GM23338 (cell line): ENCODE results near the gene MBD5. TPM values are rescaled to one million over a fixed set of nuclear protein-coding genes. Genes with fewer than 3 reads are reported as not detected.
"Not testable (repeated sequence)": the region's sequence is repeated elsewhere in the genome, so short reads cannot be mapped to it uniquely, and the experiment has no call there.

Experiments
- ATAC-seq: fragments of 200-7000 bp; cut with Tn5 transposase; 3 replicates; pipeline ENCODE4 v1.9.1; 2020
- DNase-seq: peaks from one replicate; pipeline ENCODE4 v3.0.0-alpha.2; 2015; ENCODE audit warnings: low spot score
- H2AFZ ChIP-seq: fragments of 200-600 bp; sonication (generic); 2 replicates; pipeline ENCODE4 v1.8.0; 2016; ENCODE audit warnings: antibody characterized with exemption, mild to moderate bottlenecking, moderate library complexity
- H3F3A ChIP-seq: fragments of 200-600 bp; sonication (generic); replicated peaks from 2 replicates; pipeline ENCODE4 v1.8.0; 2017; ENCODE audit warnings: antibody characterized with exemption, mixed run types, low read depth
- H3K27ac ChIP-seq: fragments of 200-600 bp; sonication (generic); 2 replicates; pipeline ENCODE4 v1.6.1; 2016; ENCODE audit warnings: low read depth
- H3K27me3 ChIP-seq: fragments of 200-600 bp; sonication (generic); 2 replicates; pipeline ENCODE4 v1.8.0; 2016; ENCODE audit warnings: mild to moderate bottlenecking, mixed run types, moderate library complexity; ENCODE audit not compliant: insufficient read depth
- H3K36me3 ChIP-seq: fragments of 200-600 bp; sonication (generic); 2 replicates; pipeline ENCODE4 v1.8.0; 2016; ENCODE audit warnings: mild to moderate bottlenecking; ENCODE audit not compliant: insufficient read depth
- H3K4me1 ChIP-seq: fragments of 200-600 bp; sonication (generic); 2 replicates; pipeline ENCODE4 v1.8.0; 2016; ENCODE audit warnings: mild to moderate bottlenecking, moderate library complexity; ENCODE audit not compliant: insufficient read depth
- H3K4me2 ChIP-seq: fragments of 200-600 bp; sonication (generic); 2 replicates; pipeline ENCODE4 v1.7.1; 2017; ENCODE audit warnings: mixed run types
- H3K4me3 ChIP-seq: fragments of 200-600 bp; sonication (generic); 2 replicates; pipeline ENCODE4 v1.6.1; 2016; ENCODE audit warnings: mixed run types
- H3K79me2 ChIP-seq: fragments of 200-600 bp; sonication (generic); replicated peaks from 2 replicates; pipeline ENCODE4 v1.8.0; 2017; ENCODE audit warnings: mild to moderate bottlenecking; ENCODE audit not compliant: insufficient read depth
- H3K9me2 ChIP-seq: fragments of 200-600 bp; sonication (generic); 2 replicates; pipeline ENCODE4 v1.8.0; 2017; ENCODE audit not compliant: insufficient read depth
- H4K20me1 ChIP-seq: fragments of 200-600 bp; sonication (generic); replicated peaks from 2 replicates; pipeline ENCODE4 v1.8.0; 2017; ENCODE audit warnings: mild to moderate bottlenecking; ENCODE audit not compliant: insufficient read depth
- H3K27ac Mint-ChIP-seq: 2 replicates; pipeline ENCODE4 v1.8.0; 2020; ENCODE audit warnings: inconsistent platforms, mild to moderate bottlenecking, moderate library complexity, mixed read lengths
- H3K27me3 Mint-ChIP-seq: 3 replicates; pipeline ENCODE4 v1.8.0; 2022; ENCODE audit warnings: low read depth, mild to moderate bottlenecking, moderate library complexity, mixed read lengths, inconsistent platforms; ENCODE audit not compliant: insufficient read depth, poor library complexity
- H3K36me3 Mint-ChIP-seq: 3 replicates; pipeline ENCODE4 v1.8.0; 2021; ENCODE audit warnings: low read depth, mild to moderate bottlenecking, inconsistent platforms, moderate library complexity, mixed read lengths
- H3K4me1 Mint-ChIP-seq: 3 replicates; pipeline ENCODE4 v1.8.0; 2020; ENCODE audit warnings: mild to moderate bottlenecking, inconsistent platforms, mixed read lengths
- H3K4me3 Mint-ChIP-seq: 3 replicates; pipeline ENCODE4 v1.8.0; 2021; ENCODE audit warnings: moderate library complexity, mild to moderate bottlenecking, inconsistent platforms, mixed read lengths
- H3K9me3 Mint-ChIP-seq: 3 replicates; pipeline ENCODE4 v1.8.0; 2020; ENCODE audit warnings: moderate library complexity, mild to moderate bottlenecking, inconsistent platforms, mixed read lengths
- CREB1 ChIP-seq: fragments of 250-450 bp; sonication (Bioruptor Pico); IDR thresholded peaks from 2 replicates; pipeline ENCODE4 v1.5.0; 2020; ENCODE audit warnings: low read depth, mild to moderate bottlenecking, moderate library complexity
- CTCF ChIP-seq, 2 experiments: fragments of 200-600 bp in 1 of 2; sonication (generic) in 1 of 2; conservative IDR thresholded peaks; 2 replicates each; pipeline versions ENCODE4 v1.5.1 to v1.6.1; 2016 to 2017; ENCODE audit warnings: antibody characterized with exemption in 2 of 2, low read depth in 2 of 2, mild to moderate bottlenecking in 2 of 2, moderate library complexity in 1 of 2
- NANOG ChIP-seq: IDR thresholded peaks from 2 replicates; pipeline ENCODE4 v1.6.1; 2016; ENCODE audit warnings: antibody characterized with exemption, borderline replicate concordance
- REST ChIP-seq: IDR thresholded peaks from one replicate; pipeline ENCODE4 v1.6.1; 2018; ENCODE audit warnings: antibody characterized with exemption; ENCODE audit not compliant: unreplicated experiment
- ZNF462 ChIP-seq: fragments of 250-450 bp; sonication (Bioruptor Pico); IDR thresholded peaks from 2 replicates; pipeline ENCODE4 v1.5.0; 2020; ENCODE audit warnings: mild to moderate bottlenecking, moderate library complexity
- polyA plus RNA-seq: library from polyadenylated mRNA; unstranded; fragments of >200 nt; fragmentation: Nextera tagmentation; extraction: Ambion mirVana; gene quantifications from 2 replicates; pipeline ENCODE4 v1.2.1, GENCODE V29; 2016
- total RNA-seq: library from RNA; depleted of rRNA; stranded (reverse); fragments of >200 nt; shearing (Covaris generic); gene quantifications from 2 replicates; pipeline ENCODE4 v1.2.3, GENCODE V29; 2014

Gene MBD5
- total and polyA plus RNA-seq, 2 experiments from 2014 or later = 16.2 to 23.1 TPM

- TF ChIP-seq REST (no peak), NANOG (no peak)
Observed at GRCh38 chr2:147989102-147989501, 31.8 kb upstream of the MBD5 start (continued).

GRCh38 chr2:147989809-147990403, 31.0 kb upstream of the MBD5 start:
- DNase-seq (peak; percentile 78), ATAC-seq (peak; percentile 65)
- peak overlapping the region; percentile 82; the same call in 1 of the 2 replicates for H3K27ac Mint-ChIP-seq
- Histone ChIP-seq H3K27ac (no peak overlapping the region), H3K4me2 (no peak overlapping the region), H3K4me1 (peaks cover 20% of the 10 kb centered on the region), H4K20me1 (peaks cover 11% of the 10 kb centered on the region; the same call in 1 of the 2 replicates), H3K27me3 (no peaks in the 10 kb centered on the region), H3K9me2 (no peaks in the 10 kb centered on the region), H3K36me3 (no peaks in the 10 kb centered on the region), H3K79me2 (peaks cover 98% of the 10 kb centered on the region), H2AFZ (no peak overlapping the region), H3F3A (no peaks in the 10 kb centered on the region), H3K4me3 (no peak overlapping the region)
- H3K36me3 Mint-ChIP-seq = peaks cover 8% of the 10 kb centered on the region; the same call in 2 of the 3 replicates
- peaks cover 14% of the 10 kb centered on the region for H3K4me1 Mint-ChIP-seq
- no peak overlapping the region for H3K4me3 Mint-ChIP-seq
- peaks cover 3% of the 10 kb centered on the region; the same call in 1 of the 3 replicates for H3K9me3 Mint-ChIP-seq
- TF ChIP-seq CREB1 (CRISPR knock-in tag) = no peak
- TF ChIP-seq ZNF462 (CRISPR knock-in tag) = no peak
- peak; percentile 59 to 80 for TF ChIP-seq CTCF (conservative IDR thresholded peaks at IDR 0.05; ENCODE audit: low read depth in 2 of 2)
- no peaks in the 10 kb centered on the region for H3K27me3 Mint-ChIP-seq

GRCh38 chr2:147994965-147995364, 25.9 kb upstream of the MBD5 start:
- Mint-ChIP-seq H3K9me3 (peaks cover 19% of the 10 kb centered on the region), H3K4me1 (peaks cover 16% of the 10 kb centered on the region), H3K36me3 (peaks cover 38% of the 10 kb centered on the region)
- not testable (repeated sequence) for DNase-seq, H3K27ac ChIP-seq, H3K27me3 ChIP-seq, H3K4me3 Mint-ChIP-seq, H3K27me3 Mint-ChIP-seq, H3K27ac Mint-ChIP-seq, H3K36me3 ChIP-seq, H3K4me3 ChIP-seq, H2AFZ ChIP-seq, H3K9me2 ChIP-seq, H3F3A ChIP-seq, H3K4me2 ChIP-seq, ATAC-seq
- Histone ChIP-seq H4K20me1 (peaks cover 17% of the 10 kb centered on the region), H3K4me1 (peaks cover 15% of the 10 kb centered on the region; the same call in 1 of the 2 replicates), H3K79me2 (peaks cover 100% of the 10 kb centered on the region)
